Cardiac muscle cell (in vitro differentiated cells and primary cell): Measurements from ENCODE around the gene MGMT. TPM values are rescaled to one million over a fixed set of nuclear protein-coding genes. Genes with fewer than 3 reads are reported as not detected.

ENCODE experiments used
- DNase-seq, 2 donors: peaks; one replicate each; pipeline versions ENCODE4 v3.0.0 to v3.0.0-alpha.2; 2010 to 2017; ENCODE audit warnings: low read depth in 1 of 2, low spot score in 1 of 2
- H3K27ac ChIP-seq: fragments of 200-600 bp; sonication (generic); 2 replicates; pipeline ENCODE4 v1.5.1; 2016
- H3K27me3 ChIP-seq: fragments of 200-600 bp; sonication (generic); 2 replicates; pipeline ENCODE4 v1.6.0; 2016; ENCODE audit warnings: control low read depth
- H3K36me3 ChIP-seq: fragments of 200-600 bp; sonication (generic); 2 replicates; pipeline ENCODE4 v1.5.1; 2016; ENCODE audit warnings: control low read depth
- H3K4me1 ChIP-seq: fragments of 200-600 bp; sonication (generic); 2 replicates; pipeline ENCODE4 v1.8.1; 2017; ENCODE audit warnings: low read depth, mild to moderate bottlenecking, mixed run types
- H3K4me3 ChIP-seq: fragments of 200-600 bp; sonication (generic); 2 replicates; pipeline ENCODE4 v1.5.1; 2016; ENCODE audit warnings: mild to moderate bottlenecking
- H3K9me3 ChIP-seq: fragments of 200-600 bp; sonication (generic); 2 replicates; pipeline ENCODE4 v1.5.1; 2017; ENCODE audit warnings: low read depth, mild to moderate bottlenecking, control low read depth
- CTCF ChIP-seq: IDR thresholded peaks from 2 replicates; pipeline ENCODE4 v1.5.1; 2012; ENCODE audit warnings: low read depth, mild to moderate bottlenecking, low read length
- polyA plus RNA-seq: library from polyadenylated mRNA; unstranded; fragments of >200 nt; fragmentation: Nextera tagmentation; extraction: Ambion mirVana; gene quantifications from 2 replicates; pipeline ENCODE4 v1.2.1, GENCODE V29; 2016
- total RNA-seq: library from RNA; depleted of rRNA; stranded (reverse); fragments of >200 nt; gene quantifications from 2 replicates; pipeline ENCODE4 v1.2.3, GENCODE V29; 2016

MGMT gene
- total and polyA plus RNA-seq, 2 experiments from 2014 or later, result 21.8 to 28.0 TPM

GRCh38 chr10:129717816-129718547 is 250.9 kb downstream of the MGMT start:
- no peaks in the 10 kb centered on the region for H3K27me3 ChIP-seq
- no peaks in the 10 kb centered on the region for H3K4me1 ChIP-seq
- DNase-seq, result no peak
- H3K36me3 ChIP-seq, result no peaks in the 10 kb centered on the region
- no peak for TF ChIP-seq CTCF
- no peak overlapping the region for H3K4me3 ChIP-seq
- H3K9me3 ChIP-seq, result no peaks in the 10 kb centered on the region
- no peak overlapping the region for H3K27ac ChIP-seq

- no peak overlapping the region for H3K4me3 ChIP-seq
- H3K27me3 ChIP-seq, result no peaks in the 10 kb centered on the region
- no peak for TF ChIP-seq CTCF
- no peak overlapping the region for H3K27ac ChIP-seq
- DNase-seq, result no peak
- no peaks in the 10 kb centered on the region for H3K36me3 ChIP-seq
- H3K4me1 ChIP-seq, result no peaks in the 10 kb centered on the region
- no peaks in the 10 kb centered on the region for H3K9me3 ChIP-seq
Measured at GRCh38 chr10:129718548-129719414, 251.7 kb downstream of the MGMT start.

GRCh38 chr10:129719415-129719739 is 252.3 kb downstream of the MGMT start:
- Histone ChIP-seq H3K9me3 (no peaks in the 10 kb centered on the region), H3K27me3 (no peaks in the 10 kb centered on the region), H3K36me3 (no peaks in the 10 kb centered on the region), H3K4me3 (no peak overlapping the region), H3K4me1 (no peaks in the 10 kb centered on the region), H3K27ac (no peak overlapping the region)
- DNase-seq, result no peak
- no peak for TF ChIP-seq CTCF

GRCh38 chr10:129719889-129720590 is 253.0 kb downstream of the MGMT start:
- no peaks in the 10 kb centered on the region for H3K36me3 ChIP-seq
- H3K4me3 ChIP-seq, result no peak overlapping the region
- no peaks in the 10 kb centered on the region for H3K27me3 ChIP-seq
- no peak overlapping the region for H3K27ac ChIP-seq
- no peaks in the 10 kb centered on the region for H3K4me1 ChIP-seq
- no peak for TF ChIP-seq CTCF
- DNase-seq, result no peak
- H3K9me3 ChIP-seq, result no peaks in the 10 kb centered on the region

GRCh38 chr10:129725011-129725410 is 258.0 kb downstream of the MGMT start:
- no peak for TF ChIP-seq CTCF
- Histone ChIP-seq H3K27ac (no peak overlapping the region), H3K4me3 (no peak overlapping the region), H3K9me3 (no peaks in the 10 kb centered on the region), H3K4me1 (no peaks in the 10 kb centered on the region), H3K27me3 (no peaks in the 10 kb centered on the region), H3K36me3 (no peaks in the 10 kb centered on the region)
- no peak for DNase-seq
